LHCN-M2 (cell line): ENCODE measurements around the gene C18orf63. TPM values are rescaled to one million over a fixed set of nuclear protein-coding genes. Genes with fewer than 3 reads are reported as not detected.

ENCODE experiments used
- DNase-seq: peaks from one replicate; pipeline ENCODE4 v3.0.0-alpha.2; 2012; ENCODE audit warnings: low read depth
- total RNA-seq: library from RNA; depleted of rRNA; stranded (reverse); fragments of >200 nt; gene quantifications from 2 replicates; pipeline ENCODE4 v1.2.3, GENCODE V29; 2014; rRNA removed

C18orf63 gene
- total RNA-seq, 1 experiment from 2014 or later = not detected

DNA sequence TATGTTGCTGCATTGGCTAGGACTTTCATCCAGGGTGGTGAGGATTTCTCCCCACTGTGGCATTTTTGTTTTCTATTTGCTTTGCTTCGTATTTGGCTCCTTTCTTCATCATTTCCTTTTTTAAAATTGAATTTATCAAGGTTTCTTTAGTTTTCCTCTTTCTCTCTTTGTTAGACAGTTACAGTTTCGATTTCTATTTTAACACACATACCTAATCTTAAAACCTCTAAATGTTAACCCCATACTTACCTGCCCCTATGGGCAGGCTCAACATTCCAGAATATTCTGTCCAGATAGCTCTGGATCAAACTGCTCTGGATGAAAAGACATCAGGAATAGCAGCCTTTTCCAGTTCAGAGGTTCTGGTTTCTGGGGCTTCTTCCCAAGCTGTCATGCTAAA is 92.2 kb downstream of the C18orf63 start:
- DNase-seq = no peak

Other genes with a start within 250 kb of the C18orf63 start
- 0.29 and 0.51 TPM in 2 replicates for gene FBXO15, start 168.0 kb upstream of the C18orf63 start, total RNA-seq
- gene TIMM21, start 167.3 kb upstream of the C18orf63 start, total RNA-seq = 41.8 and 51.7 TPM in 2 replicates
- gene CYB5A, start 23.9 kb upstream of the C18orf63 start, total RNA-seq = 48.4 and 60.4 TPM in 2 replicates
- not detected in 2 replicates for gene DIPK1C, start 141.5 kb downstream of the C18orf63 start, total RNA-seq
- 62.8 and 65.3 TPM in 2 replicates for gene CNDP2, start 180.5 kb downstream of the C18orf63 start, total RNA-seq
- not detected in 2 replicates for gene CNDP1, start 218.7 kb downstream of the C18orf63 start, total RNA-seq